Mucosa of rectum (tissue), 2 donors: ENCODE data around the gene BEST4.
"Not testable (repeated sequence)": the region's sequence is repeated elsewhere in the genome, so short reads cannot be mapped to it uniquely, and the experiment has no call there.

ENCODE experiments used
- H3K27ac ChIP-seq, 2 donors: one replicate each; pipeline ENCODE4 v1.7.0; 2013; ENCODE audit warnings: inconsistent platforms in 2 of 2, low read depth in 2 of 2, low read length in 2 of 2
- H3K27me3 ChIP-seq, 2 donors: one replicate each; pipeline ENCODE4 v1.7.0; 2013; ENCODE audit warnings: low read length in 2 of 2; ENCODE audit not compliant: control insufficient read depth in 2 of 2, insufficient read depth in 2 of 2
- H3K36me3 ChIP-seq, 2 donors: one replicate each; pipeline ENCODE4 v1.7.0; 2013; ENCODE audit warnings: low read length in 2 of 2; ENCODE audit not compliant: control insufficient read depth in 2 of 2, insufficient read depth in 2 of 2
- H3K4me1 ChIP-seq, 2 donors: one replicate each; pipeline ENCODE4 v1.7.0; 2013; ENCODE audit warnings: low read length in 2 of 2, mild to moderate bottlenecking in 1 of 2; ENCODE audit not compliant: control insufficient read depth in 2 of 2, insufficient read depth in 2 of 2
- H3K4me3 ChIP-seq, 2 donors: one replicate each; pipeline ENCODE4 v1.7.0; 2013; ENCODE audit warnings: low read length in 2 of 2
- H3K9ac ChIP-seq, 2 donors: one replicate each; pipeline ENCODE4 v1.7.0; 2013; ENCODE audit warnings: low read length in 2 of 2, low read depth in 1 of 2, mild to moderate bottlenecking in 1 of 2
- H3K9me3 ChIP-seq, 2 donors: one replicate each; pipeline ENCODE4 v1.7.0; 2013; ENCODE audit warnings: low read length in 2 of 2; ENCODE audit not compliant: control insufficient read depth in 2 of 2
- donor health status: healthy.
- donor health status: Normal muscosa, but diverticular disease.

The BEST4 gene

GRCh38 chr1:44739307-44740178 is 48.4 kb downstream of the BEST4 start, which contains the start of gene KIF2C:
Gene KIF2C, plus strand, starts transcription at chr1:44739837. Its CDS starts 96 bp downstream, at chr1:44739933.
- Histone ChIP-seq H3K4me1 (peaks cover 8% of the 10 kb centered on the region in 2 donors), H3K27me3 (no peaks in the 10 kb centered on the region), H3K36me3 (peaks cover 0 to 2% of the 10 kb centered on the region in 2 donors), H3K4me3 (peak within 1 kb of the TSS; percentile 79 to 94), H3K9ac (peak within 1 kb of the TSS; percentile 78 to 94), H3K27ac (peak within 1 kb of the TSS; percentile 85 to 90), H3K9me3 (no peaks in the 10 kb centered on the region)

DNA sequence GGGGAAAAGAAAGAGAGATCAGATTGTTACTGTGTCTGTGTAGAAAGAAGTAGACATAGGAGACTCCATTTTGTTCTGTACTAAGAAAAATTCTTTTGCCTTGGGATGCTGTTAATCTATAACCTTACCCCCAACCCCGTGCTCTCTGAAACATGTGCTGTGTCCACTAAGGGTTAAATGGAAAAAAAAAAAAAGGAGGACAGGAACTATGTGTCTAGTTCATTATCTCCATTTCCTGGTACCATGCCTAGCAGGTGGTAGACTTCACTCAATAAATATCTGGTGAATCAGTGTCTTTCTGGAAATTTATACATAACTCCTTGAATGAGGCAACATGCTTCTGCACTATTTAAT is 49.0 kb downstream of the BEST4 start:
- Histone ChIP-seq H3K9ac (peak overlapping the region; percentile 78 to 94), H3K27ac (peak overlapping the region; percentile 85 to 90), H3K4me3 (peak overlapping the region; percentile 79 to 94)
- H3K4me1 ChIP-seq, H3K9me3 ChIP-seq, H3K36me3 ChIP-seq, H3K27me3 ChIP-seq: not testable (repeated sequence)

GRCh38 chr1:44735992-44736391 is 52.0 kb downstream of the BEST4 start:
- no peak overlapping the region for H3K4me3 ChIP-seq
- no peak overlapping the region for H3K27ac ChIP-seq
- H3K36me3 ChIP-seq: no peaks in the 10 kb centered on the region
- no peaks in the 10 kb centered on the region for H3K27me3 ChIP-seq
- peaks cover 10 to 11% of the 10 kb centered on the region in 2 donors for H3K4me1 ChIP-seq
- no peaks in the 10 kb centered on the region for H3K9me3 ChIP-seq
- H3K9ac ChIP-seq: no peak overlapping the region

DNA sequence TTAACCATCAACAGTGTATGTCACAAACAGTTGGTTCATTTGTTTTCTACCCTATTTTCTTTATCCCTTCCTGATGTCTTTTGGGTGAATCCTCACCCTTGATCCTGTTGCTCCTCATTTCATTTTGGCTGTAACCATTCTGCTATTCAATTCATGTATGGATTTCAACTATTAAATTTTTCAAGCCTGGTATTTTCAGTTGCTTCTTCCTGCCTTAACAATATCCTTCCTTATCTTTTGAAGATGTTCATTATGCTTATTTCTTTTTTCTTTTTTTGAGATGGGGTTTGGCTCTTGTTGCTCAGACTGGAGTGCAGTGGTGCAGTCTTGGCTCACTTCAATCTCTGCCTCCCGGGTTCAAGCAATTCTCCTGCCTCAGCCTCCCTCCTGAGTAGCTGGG is 54.2 kb downstream of the BEST4 start:
- Histone ChIP-seq H3K36me3 (no peaks in the 10 kb centered on the region), H3K9ac (no peak overlapping the region), H3K4me1 (peaks cover 10 to 14% of the 10 kb centered on the region in 2 donors), H3K9me3 (no peaks in the 10 kb centered on the region), H3K27ac (no peak overlapping the region), H3K4me3 (no peak overlapping the region), H3K27me3 (no peaks in the 10 kb centered on the region)
